Midbrain (tissue), 1 donor: Measurements from ENCODE around the gene TEKTIP1.

Experiments
- DNase-seq: peaks from one replicate; lab custom pipeline; 2025; lab: John Stamatoyannopoulos, UW

The TEKTIP1 gene

DNA sequence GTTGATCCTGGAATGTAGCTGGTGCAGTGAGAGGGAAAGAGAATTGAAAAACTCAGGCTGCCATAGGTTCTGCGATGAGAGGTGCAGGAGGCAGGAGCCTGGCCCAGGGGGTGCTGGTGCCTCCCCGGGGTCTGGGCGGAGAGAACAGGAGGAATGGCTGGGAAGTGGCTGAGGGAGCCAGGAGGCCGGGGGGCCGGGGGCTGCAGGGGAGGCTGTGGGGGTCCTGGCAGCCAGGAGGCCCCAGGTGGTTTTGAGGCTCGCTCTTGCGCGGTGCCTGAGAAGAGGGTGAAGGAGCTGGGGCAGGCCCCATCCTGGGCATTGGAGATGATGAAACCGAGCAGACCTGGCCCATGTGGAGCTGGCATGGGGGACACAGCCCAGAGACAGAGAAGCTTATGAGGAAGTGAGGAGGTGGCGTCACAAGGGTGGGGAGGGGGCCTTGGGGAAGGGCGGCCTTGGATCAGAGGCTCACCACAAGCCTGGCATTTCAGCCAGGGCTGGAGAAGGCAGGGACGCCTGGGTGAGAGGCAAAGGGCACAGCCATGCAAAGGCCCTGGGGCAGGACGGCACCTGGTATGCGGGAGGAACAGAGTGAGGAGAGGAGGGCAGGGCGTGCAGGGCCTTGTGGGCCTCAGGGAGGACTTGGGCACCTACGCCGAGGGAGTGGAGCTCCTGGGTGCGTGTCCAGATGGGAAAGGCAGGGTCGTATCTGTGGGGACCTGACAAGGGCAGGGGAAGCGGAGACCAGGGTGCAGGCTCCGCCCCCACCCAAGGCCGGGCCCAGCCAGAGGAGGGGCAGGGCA, 1.3 kb upstream of the TEKTIP1 start:
- no peak for DNase-seq

- no peak for DNase-seq
Measured at GRCh38 chr19:3538258-3538929, 580 bp upstream of the TEKTIP1 start.

GRCh38 chr19:3539756-3540118, 763 bp downstream of the TEKTIP1 start:
- DNase-seq = no peak

DNA sequence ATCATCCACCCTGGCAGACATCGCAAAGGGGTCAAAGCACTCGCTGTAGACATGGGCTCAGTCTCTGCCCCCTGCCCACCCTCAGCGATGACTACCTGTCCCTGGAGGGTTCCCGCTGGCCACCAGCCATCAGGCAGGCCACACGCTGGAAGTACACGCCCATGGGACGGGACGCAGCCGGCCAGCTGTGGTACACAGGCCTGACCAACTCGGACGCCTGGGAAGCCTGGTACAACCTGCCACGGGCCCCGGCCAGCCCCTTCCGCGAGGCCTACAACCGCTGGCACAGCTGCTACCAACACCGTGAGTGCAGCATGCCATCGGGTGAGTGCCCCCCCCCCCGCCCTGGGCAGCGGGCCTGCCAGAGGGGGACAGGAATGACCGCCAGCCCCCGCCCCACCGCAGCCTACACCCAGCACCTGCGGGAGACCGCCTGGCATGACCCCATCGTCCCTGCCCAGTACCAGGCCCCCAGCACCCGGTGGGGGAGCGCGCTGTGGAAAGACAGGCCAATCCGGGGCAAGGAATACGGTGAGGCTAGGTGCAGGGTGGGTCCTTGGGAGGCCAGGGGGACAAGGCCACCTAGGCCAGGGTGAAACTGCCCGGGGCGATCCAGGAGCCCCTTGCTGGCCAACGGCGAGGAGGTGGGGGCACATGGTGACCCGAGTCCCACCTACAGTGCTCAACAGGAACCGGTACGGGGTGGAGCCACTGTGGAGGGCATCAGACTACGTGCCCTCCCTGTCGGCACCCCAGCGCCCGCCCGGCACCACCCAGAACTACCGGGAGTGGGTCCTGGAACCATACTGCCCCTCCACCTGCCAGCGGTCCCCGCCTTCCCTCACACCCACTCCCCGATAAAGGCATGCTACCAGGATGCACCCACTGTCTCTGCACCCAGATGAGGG, 4.4 kb downstream of the TEKTIP1 start:
- peak; percentile 52 for DNase-seq

GRCh38 chr19:3544058-3544376, 5.0 kb downstream of the TEKTIP1 start:
- DNase-seq = no peak

- DNase-seq = peak; percentile 84
Measured at GRCh38 chr19:3544742-3545668, 6.0 kb downstream of the TEKTIP1 start.

GRCh38 chr19:3545669-3546034, 6.7 kb downstream of the TEKTIP1 start:
- no peak for DNase-seq

GRCh38 chr19:3546119-3546518, 7.1 kb downstream of the TEKTIP1 start:
- no peak for DNase-seq

GRCh38 chr19:3547301-3547731, 8.3 kb downstream of the TEKTIP1 start:
- DNase-seq = no peak

- DNase-seq = no peak
Measured at GRCh38 chr19:3547767-3548282, 8.9 kb downstream of the TEKTIP1 start.

DNA sequence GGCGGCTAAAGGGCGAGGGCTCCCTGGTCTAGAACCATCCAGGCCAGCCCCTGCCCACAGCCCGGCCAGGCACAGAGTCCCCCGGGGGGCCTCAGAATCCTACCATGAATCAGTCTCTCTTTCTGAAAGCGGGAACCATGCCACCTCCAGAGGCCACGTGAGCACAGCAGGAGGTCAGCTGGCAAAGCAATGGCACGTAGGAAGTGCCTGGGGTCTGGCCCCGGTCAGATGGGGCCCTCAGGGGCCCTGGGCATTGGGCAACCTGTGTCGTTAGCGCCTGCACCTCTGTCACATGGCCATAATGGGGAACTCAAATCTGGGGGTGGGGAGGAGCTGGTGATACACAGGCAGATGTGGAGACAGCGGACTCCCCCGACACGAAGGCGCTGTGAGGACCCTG, 9.6 kb downstream of the TEKTIP1 start:
- DNase-seq = peak; percentile 44

DNA sequence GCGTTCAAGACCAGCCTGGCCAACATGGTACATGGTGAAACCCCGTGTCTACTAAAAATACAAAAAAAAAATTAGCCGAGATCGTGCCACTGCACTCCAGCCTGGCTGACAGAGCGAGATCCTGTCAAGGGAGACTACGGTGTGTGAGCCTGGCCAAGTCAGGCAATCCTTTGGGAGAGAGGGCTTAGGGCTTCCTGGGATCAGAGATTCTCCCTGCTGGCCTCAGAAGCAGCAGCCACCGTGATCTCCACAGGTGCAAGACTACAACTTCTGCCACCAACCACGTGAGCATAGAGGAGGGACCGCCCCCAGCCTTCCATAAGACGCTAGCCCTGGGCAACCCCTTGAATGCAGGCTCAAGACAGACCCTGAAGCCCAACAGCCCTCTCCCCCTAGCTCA, 10.8 kb downstream of the TEKTIP1 start:
- DNase-seq = no peak

DNA sequence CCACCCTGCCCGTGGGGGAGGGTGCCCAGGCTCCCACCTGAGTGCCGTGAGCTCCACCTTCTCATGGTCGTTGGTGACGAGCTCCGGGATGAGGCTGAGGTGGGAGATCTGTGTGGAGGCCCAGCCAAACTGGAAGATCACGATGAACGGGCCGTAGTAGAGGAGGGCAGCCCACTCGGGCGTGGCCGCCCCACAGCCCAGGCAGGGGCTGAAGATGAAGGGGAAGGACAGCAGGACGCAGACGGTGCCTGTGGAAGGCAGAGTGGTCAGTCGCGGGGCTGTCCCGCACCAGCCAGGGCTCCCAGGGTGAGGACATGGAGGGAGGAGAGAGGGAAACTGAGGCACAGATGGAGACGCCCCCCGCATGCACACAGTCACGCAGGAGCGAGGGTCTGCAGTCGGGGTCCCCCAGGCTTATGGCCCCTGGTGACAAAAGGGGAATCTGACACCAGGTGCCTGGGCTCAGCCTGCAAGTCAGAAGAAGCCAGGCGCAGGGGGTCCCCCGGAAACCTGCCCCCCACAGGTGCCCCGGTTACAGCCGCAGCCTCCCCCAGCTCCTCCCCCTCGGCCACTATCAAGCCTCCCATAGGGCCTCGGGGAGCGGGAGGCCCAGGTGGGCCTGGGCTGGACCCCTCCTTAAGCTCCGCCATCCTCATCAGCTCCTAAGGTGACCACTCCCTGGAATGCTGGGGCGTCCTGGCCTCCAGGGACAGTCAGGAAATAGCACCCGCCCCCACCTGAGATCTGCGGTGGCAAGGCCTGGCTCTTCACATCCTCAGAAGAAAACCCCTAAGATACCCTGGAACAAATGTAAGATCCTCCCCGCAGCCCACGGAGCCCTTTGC, 12.2 kb downstream of the TEKTIP1 start:
- DNase-seq = no peak

DNA sequence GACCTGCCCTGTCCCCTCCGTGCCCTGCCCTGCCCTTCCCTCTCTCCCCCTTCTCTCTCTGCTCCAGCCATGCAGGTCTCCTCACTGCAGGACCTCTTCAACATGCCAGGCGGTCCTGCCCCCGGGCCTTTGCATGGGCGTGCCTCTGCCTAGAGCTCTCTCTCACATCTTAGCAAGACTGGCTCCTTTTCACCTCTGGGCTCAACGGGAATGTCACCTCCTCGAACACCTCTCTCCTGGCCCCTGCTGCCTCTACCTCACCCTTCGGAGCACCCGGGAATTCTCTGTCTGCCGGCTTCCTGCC, 12.8 kb downstream of the TEKTIP1 start:
- no peak for DNase-seq

- no peak for DNase-seq
Measured at GRCh38 chr19:3554254-3555083, 15.5 kb downstream of the TEKTIP1 start.

DNA sequence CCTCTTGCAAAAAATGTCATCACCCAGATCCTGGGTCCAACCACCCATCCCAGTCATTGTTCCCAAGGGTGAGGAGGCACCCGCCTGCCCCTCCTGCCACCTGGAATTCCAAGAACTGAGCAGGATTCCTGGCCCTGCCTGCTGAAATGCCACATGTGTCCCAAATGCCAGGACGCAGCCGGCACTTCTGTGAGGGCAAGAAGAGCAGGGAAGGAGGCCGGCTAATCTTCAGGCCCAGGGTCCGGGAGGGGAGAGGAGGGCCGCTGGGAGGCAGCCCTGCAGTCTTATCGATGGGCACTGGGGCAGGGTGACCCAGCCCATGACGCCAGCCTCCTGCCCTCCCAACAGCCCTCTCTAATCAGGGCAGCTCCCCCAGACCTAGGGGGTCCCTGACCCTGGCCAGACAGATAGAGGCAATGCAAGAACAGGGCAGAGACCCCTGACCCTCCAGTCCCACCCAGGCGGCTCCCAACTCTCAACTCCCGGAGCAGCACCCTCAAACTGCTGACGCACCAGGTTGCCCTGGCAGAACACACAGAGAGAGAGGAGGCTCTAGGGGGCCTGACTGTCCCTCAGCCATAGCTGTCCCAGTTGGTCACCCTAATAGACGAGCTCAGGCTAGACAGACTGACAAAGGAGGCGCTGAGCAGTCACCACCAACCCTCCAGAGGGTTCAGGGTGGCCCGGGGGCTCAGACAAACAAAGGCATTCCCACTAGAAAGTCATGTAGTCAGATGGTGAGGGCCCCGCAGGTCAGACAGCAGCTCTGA, 16.9 kb downstream of the TEKTIP1 start:
- no peak for DNase-seq

GRCh38 chr19:3556423-3556977, 17.5 kb downstream of the TEKTIP1 start:
- DNase-seq = no peak

DNA sequence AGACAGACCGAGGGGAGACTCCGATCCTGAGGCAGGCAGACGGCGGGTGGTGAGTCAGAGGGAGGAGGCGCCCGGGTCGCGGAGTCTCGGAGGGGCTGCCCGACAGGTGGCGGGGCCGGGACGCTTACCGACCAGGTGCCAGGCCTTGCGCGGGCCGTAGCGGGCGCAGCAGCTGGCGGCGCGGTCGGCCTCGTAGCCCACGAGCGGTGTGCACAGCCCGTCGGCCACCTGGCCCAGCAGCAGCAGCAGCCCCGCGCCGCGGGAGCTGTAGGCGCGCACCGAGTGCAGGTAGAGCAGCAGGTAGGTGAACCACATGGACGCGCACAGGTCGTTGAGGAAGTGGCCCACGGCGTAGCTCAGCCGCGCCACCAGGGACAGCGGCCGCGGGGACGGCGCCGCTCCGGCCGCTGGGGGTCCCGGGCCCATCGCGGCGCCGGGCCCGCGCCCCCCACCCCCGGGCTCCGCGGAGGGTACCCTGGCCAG, 18.0 kb downstream of the TEKTIP1 start:
- DNase-seq = no peak
